Measurements from ENCODE around the gene FOXN1. TPM values are rescaled to one million over a fixed set of nuclear protein-coding genes. Genes with fewer than 3 reads are reported as not detected.

The FOXN1 gene
- total RNA-seq, 1 donor from 2014 or later: not detected

GRCh38 chr17:28555022-28555421 is 48.9 kb downstream of the FOXN1 start:
- no peak overlapping the region for H3K4me3 ChIP-seq (ENCODE audit: low read depth, low read length)
- no peak for TF ChIP-seq CTCF (IDR thresholded peaks at IDR 0.05; ENCODE audit: insufficient read depth, low read length, poor library complexity, severe bottlenecking)
- no peaks in the 10 kb centered on the region for H3K27me3 ChIP-seq (ENCODE audit: control insufficient read depth, insufficient read depth, low read length)
- H3K36me3 ChIP-seq (ENCODE audit: control insufficient read depth, insufficient read depth, low read length): no peaks in the 10 kb centered on the region
- no peak for DNase-seq (ENCODE audit: low read depth)

GRCh38 chr17:28563475-28563874 is 57.3 kb downstream of the FOXN1 start:
- Histone ChIP-seq H3K4me3 (ENCODE audit: low read depth, low read length) (no peak overlapping the region), H3K27me3 (ENCODE audit: control insufficient read depth, insufficient read depth, low read length) (no peaks in the 10 kb centered on the region), H3K36me3 (ENCODE audit: control insufficient read depth, insufficient read depth, low read length) (peaks cover 3% of the 10 kb centered on the region)
- TF ChIP-seq CTCF (IDR thresholded peaks at IDR 0.05; ENCODE audit: insufficient read depth, low read length, poor library complexity, severe bottlenecking): no peak
- DNase-seq (ENCODE audit: low read depth): peak; percentile 69

- no peak overlapping the region for H3K4me3 ChIP-seq (ENCODE audit: low read depth, low read length)
- no peak for TF ChIP-seq CTCF (IDR thresholded peaks at IDR 0.05; ENCODE audit: insufficient read depth, low read length, poor library complexity, severe bottlenecking)
- no peak for DNase-seq (ENCODE audit: low read depth)
- H3K36me3 ChIP-seq (ENCODE audit: control insufficient read depth, insufficient read depth, low read length): no peaks in the 10 kb centered on the region
- H3K27me3 ChIP-seq (ENCODE audit: control insufficient read depth, insufficient read depth, low read length): no peaks in the 10 kb centered on the region
Observed at GRCh38 chr17:28567604-28568003, 61.5 kb downstream of the FOXN1 start.

- no peak for TF ChIP-seq CTCF (IDR thresholded peaks at IDR 0.05; ENCODE audit: insufficient read depth, low read length, poor library complexity, severe bottlenecking)
- no peaks in the 10 kb centered on the region for H3K36me3 ChIP-seq (ENCODE audit: control insufficient read depth, insufficient read depth, low read length)
- H3K27me3 ChIP-seq (ENCODE audit: control insufficient read depth, insufficient read depth, low read length): no peaks in the 10 kb centered on the region
- no peak overlapping the region for H3K4me3 ChIP-seq (ENCODE audit: low read depth, low read length)
- DNase-seq (ENCODE audit: low read depth): no peak
Observed at GRCh38 chr17:28569446-28569845, 63.3 kb downstream of the FOXN1 start.

- Histone ChIP-seq H3K27me3 (ENCODE audit: control insufficient read depth, insufficient read depth, low read length) (no peaks in the 10 kb centered on the region), H3K4me3 (ENCODE audit: low read depth, low read length) (peak overlapping the region; percentile 57), H3K36me3 (ENCODE audit: control insufficient read depth, insufficient read depth, low read length) (no peaks in the 10 kb centered on the region)
- DNase-seq (ENCODE audit: low read depth): no peak
- TF ChIP-seq CTCF (IDR thresholded peaks at IDR 0.05; ENCODE audit: insufficient read depth, low read length, poor library complexity, severe bottlenecking): no peak
Observed at GRCh38 chr17:28570716-28571360, 64.7 kb downstream of the FOXN1 start.
